IMR-90 (cell line): Measurements from ENCODE around the gene OR52I1.

ENCODE experiments used
- MXI1 ChIP-seq: IDR thresholded peaks from 2 replicates; pipeline ENCODE4 v1.6.1; 2012; ENCODE audit warnings: low read depth, mild to moderate bottlenecking, low read length, moderate library complexity, borderline replicate concordance
- POLR2A ChIP-seq: IDR thresholded peaks from 2 replicates; pipeline ENCODE4 v1.6.1; 2012; ENCODE audit warnings: mild to moderate bottlenecking, low read depth, low read length

- TF ChIP-seq POLR2A (no peak), MXI1 (no peak)
These were observed 47.0 kb upstream of the OR52I1 start for GRCh38 chr11:4546878-4547277.
